Activated CD8-positive, alpha-beta memory T cell treated with anti-CD3 and anti-CD28 coated beads, Interleukin-2, amount 50 U/mL, for 24 hours (primary cell): ENCODE data around the gene PRPF38B.

ENCODE experiments used
- DNase-seq: peaks from one replicate; pipeline ENCODE4 v3.0.0-alpha.2; 2020; ENCODE audit errors: extremely low read depth

PRPF38B gene

GRCh38 chr1:108717774-108718316, 25.7 kb downstream of the PRPF38B start:
- no peak for DNase-seq

- no peak for DNase-seq
Observed at GRCh38 chr1:108718927-108719655, 27.0 kb downstream of the PRPF38B start.

GRCh38 chr1:108719656-108720435, 27.7 kb downstream of the PRPF38B start:
- no peak for DNase-seq

GRCh38 chr1:108722292-108722691, 30.2 kb downstream of the PRPF38B start:
- DNase-seq = no peak

- no peak for DNase-seq
Observed at GRCh38 chr1:108725906-108726305, 33.8 kb downstream of the PRPF38B start.

GRCh38 chr1:108728327-108728923, 36.3 kb downstream of the PRPF38B start:
- no peak for DNase-seq

GRCh38 chr1:108729481-108729880, 37.4 kb downstream of the PRPF38B start:
- no peak for DNase-seq

- no peak for DNase-seq
Observed at GRCh38 chr1:108732398-108732797, 40.3 kb downstream of the PRPF38B start.

GRCh38 chr1:108734171-108734865, 42.2 kb downstream of the PRPF38B start:
- no peak for DNase-seq

GRCh38 chr1:108742253-108742652, 50.1 kb downstream of the PRPF38B start:
- no peak for DNase-seq

- DNase-seq = no peak
Observed at GRCh38 chr1:108745980-108746381, 53.9 kb downstream of the PRPF38B start.

- peak; percentile 100 for DNase-seq
Observed at GRCh38 chr1:108746382-108747170, 54.5 kb downstream of the PRPF38B start, which contains the start of gene STXBP3. STXBP3 (plus strand) TSS chr1:108746674; CDS start chr1:108746738, 64 bp downstream.

- no peak for DNase-seq
Observed at GRCh38 chr1:108747171-108747850, 55.2 kb downstream of the PRPF38B start.

GRCh38 chr1:108747898-108748297, 55.8 kb downstream of the PRPF38B start:
- no peak for DNase-seq

- no peak for DNase-seq
Observed at GRCh38 chr1:108749081-108749480, 57.0 kb downstream of the PRPF38B start.

GRCh38 chr1:108750476-108751181, 58.5 kb downstream of the PRPF38B start:
- no peak for DNase-seq
